Measurements from ENCODE around the gene COPZ1. TPM values are rescaled to one million over a fixed set of nuclear protein-coding genes. Genes with fewer than 3 reads are reported as not detected.

COPZ1 gene
- total RNA-seq, 4 donors from 2014 or later = 91.8 to 145 (median 107) TPM

- Histone ChIP-seq H3K4me1 (peaks cover 16 to 34% of the 10 kb centered on the region in 2 donors), H3K27ac (no peak overlapping the region), H3K27me3 (no peaks in the 10 kb centered on the region), H3K9me3 (no peaks in the 10 kb centered on the region), H3K36me3 (no peaks in the 10 kb centered on the region), H3K4me3 (no peak overlapping the region)
- DNase-seq = no peak
- TF ChIP-seq POLR2A (IDR thresholded peaks at IDR 0.05) = no peak
- TF ChIP-seq CTCF (IDR thresholded peaks at IDR 0.05 in 4 of 5, conservative IDR thresholded peaks at IDR 0.05 in 1 of 5) = no peak
- ATAC-seq = no peak
- intact Hi-C loops (cut with DNase I; ENCODE audit: low total_unique reads) (loop anchor here (5.0 kb wide), 1 partner anchor 33 kb away; the partner anchor contains the start of gene GPR84), in situ Hi-C loops (cut with MboI; ENCODE audit: low sequenced_read_pairs in 4 of 4) (no loop called here)
Observed at GRCh38 chr12:54329759-54330158, 4.8 kb downstream of the COPZ1 start.

- ATAC-seq = no peak
- DNase-seq = no peak
- H3K27ac ChIP-seq = no peak overlapping the region
- no peaks in the 10 kb centered on the region for H3K27me3 ChIP-seq
- H3K4me1 ChIP-seq = peaks cover 16 to 33% of the 10 kb centered on the region in 2 donors
- in situ Hi-C loops (cut with MboI; ENCODE audit: low sequenced_read_pairs in 4 of 4) (no loop called here), intact Hi-C loops (cut with DNase I; ENCODE audit: low total_unique reads) (no loop called here)
- no peaks in the 10 kb centered on the region for H3K9me3 ChIP-seq
- TF ChIP-seq POLR2A (IDR thresholded peaks at IDR 0.05) (no peak), CTCF (IDR thresholded peaks at IDR 0.05 in 4 of 5, conservative IDR thresholded peaks at IDR 0.05 in 1 of 5) (no peak)
- no peaks in the 10 kb centered on the region for H3K36me3 ChIP-seq
- H3K4me3 ChIP-seq = no peak overlapping the region
Observed at GRCh38 chr12:54330442-54330841, 5.5 kb downstream of the COPZ1 start.

GRCh38 chr12:54331461-54331860, 6.5 kb downstream of the COPZ1 start:
- ATAC-seq (no peak), DNase-seq (no peak)
- intact Hi-C loops (cut with DNase I; ENCODE audit: low total_unique reads) = no loop called here
- no peak for TF ChIP-seq POLR2A (IDR thresholded peaks at IDR 0.05)
- no peak for TF ChIP-seq CTCF (IDR thresholded peaks at IDR 0.05 in 4 of 5, conservative IDR thresholded peaks at IDR 0.05 in 1 of 5)
- Histone ChIP-seq H3K27me3 (no peaks in the 10 kb centered on the region), H3K4me3 (no peak overlapping the region), H3K27ac (no peak overlapping the region), H3K9me3 (no peaks in the 10 kb centered on the region), H3K36me3 (no peaks in the 10 kb centered on the region), H3K4me1 (peaks cover 13 to 23% of the 10 kb centered on the region in 2 donors)
- in situ Hi-C loops (cut with MboI; ENCODE audit: low sequenced_read_pairs in 4 of 4) = no loop called here

GRCh38 chr12:54333420-54334034, 8.6 kb downstream of the COPZ1 start:
- Histone ChIP-seq H3K9me3 (no peaks in the 10 kb centered on the region), H3K27ac (no peak overlapping the region), H3K27me3 (no peaks in the 10 kb centered on the region), H3K4me1 (peaks cover 27 to 28% of the 10 kb centered on the region in 2 donors), H3K36me3 (no peaks in the 10 kb centered on the region), H3K4me3 (no peak overlapping the region)
- no peak for DNase-seq
- intact Hi-C loops (cut with DNase I; ENCODE audit: low total_unique reads) = no loop called here
- no peak for ATAC-seq
- TF ChIP-seq CTCF (IDR thresholded peaks at IDR 0.05 in 4 of 5, conservative IDR thresholded peaks at IDR 0.05 in 1 of 5) (no peak), POLR2A (IDR thresholded peaks at IDR 0.05) (no peak)
- in situ Hi-C loops (cut with MboI; ENCODE audit: low sequenced_read_pairs in 4 of 4) = no loop called here

Measured in gastrocnemius medialis (tissue), 4 donors.